ENCODE measurements around the gene CSKMT.

GRCh38 chr11:62654297-62654696 lies 10.8 kb upstream of the CSKMT start:
- no peak for TF ChIP-seq POLR2A (IDR thresholded peaks at IDR 0.05; ENCODE audit: low read depth, low read length)
- TF ChIP-seq TAF1 (IDR thresholded peaks at IDR 0.05; ENCODE audit: low read depth, low read length) = no peak
- no peak for TF ChIP-seq POLR2AphosphoS5 (IDR thresholded peaks at IDR 0.05; ENCODE audit: low read depth, low read length)
- no peak for TF ChIP-seq SPI1 (IDR thresholded peaks at IDR 0.05; ENCODE audit: low read depth, low read length)
